Measurements from ENCODE around the gene GPR75. TPM values are rescaled to one million over a fixed set of nuclear protein-coding genes. Genes with fewer than 3 reads are reported as not detected.
"Not testable (repeated sequence)": the region's sequence is repeated elsewhere in the genome, so short reads cannot be mapped to it uniquely, and the experiment has no call there.

The GPR75 gene
- total RNA-seq, 1 donor from 2014 or later, result 1.1 TPM

DNA sequence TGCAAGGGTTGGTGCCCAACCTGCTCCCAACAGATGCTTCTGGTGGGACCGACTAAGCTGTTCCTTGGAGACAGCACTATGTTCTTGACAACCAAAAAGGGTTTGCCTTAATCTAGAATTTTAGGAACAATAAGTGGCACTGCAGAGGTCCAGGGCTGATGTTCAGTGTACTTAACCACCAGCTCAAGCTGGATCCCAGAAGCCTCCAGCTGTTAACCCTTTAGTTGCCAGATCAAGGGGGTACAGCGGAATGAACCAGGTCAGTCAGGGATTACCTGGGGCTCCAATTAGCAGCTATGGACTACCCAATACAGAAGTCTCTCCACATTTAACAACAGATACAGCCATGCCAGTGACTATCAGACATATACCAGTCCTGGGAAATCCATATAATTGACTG is 3.5 kb downstream of the GPR75 start:
- no peaks in the 10 kb centered on the region for H3K9me3 Mint-ChIP-seq (ENCODE audit: low read depth)
- H3K27ac Mint-ChIP-seq (ENCODE audit: unreplicated experiment), result no peak overlapping the region
- no peak overlapping the region for H3K4me3 Mint-ChIP-seq (ENCODE audit: unreplicated experiment)
- TF ChIP-seq, protein P1, sequence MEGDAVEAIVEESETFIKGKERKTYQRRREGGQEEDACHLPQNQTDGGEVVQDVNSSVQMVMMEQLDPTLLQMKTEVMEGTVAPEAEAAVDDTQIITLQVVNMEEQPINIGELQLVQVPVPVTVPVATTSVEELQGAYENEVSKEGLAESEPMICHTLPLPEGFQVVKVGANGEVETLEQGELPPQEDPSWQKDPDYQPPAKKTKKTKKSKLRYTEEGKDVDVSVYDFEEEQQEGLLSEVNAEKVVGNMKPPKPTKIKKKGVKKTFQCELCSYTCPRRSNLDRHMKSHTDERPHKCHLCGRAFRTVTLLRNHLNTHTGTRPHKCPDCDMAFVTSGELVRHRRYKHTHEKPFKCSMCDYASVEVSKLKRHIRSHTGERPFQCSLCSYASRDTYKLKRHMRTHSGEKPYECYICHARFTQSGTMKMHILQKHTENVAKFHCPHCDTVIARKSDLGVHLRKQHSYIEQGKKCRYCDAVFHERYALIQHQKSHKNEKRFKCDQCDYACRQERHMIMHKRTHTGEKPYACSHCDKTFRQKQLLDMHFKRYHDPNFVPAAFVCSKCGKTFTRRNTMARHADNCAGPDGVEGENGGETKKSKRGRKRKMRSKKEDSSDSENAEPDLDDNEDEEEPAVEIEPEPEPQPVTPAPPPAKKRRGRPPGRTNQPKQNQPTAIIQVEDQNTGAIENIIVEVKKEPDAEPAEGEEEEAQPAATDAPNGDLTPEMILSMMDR (IDR thresholded peaks at IDR 0.05), result no peak
- peaks cover 14% of the 10 kb centered on the region for H3K36me3 Mint-ChIP-seq (ENCODE audit: low read depth)
- H3K27me3 Mint-ChIP-seq (ENCODE audit: low read depth), result no peaks in the 10 kb centered on the region
- H3K4me1 Mint-ChIP-seq (ENCODE audit: low read depth), result no peaks in the 10 kb centered on the region
- DNase-seq (ENCODE audit: low spot score), result no peak

DNA sequence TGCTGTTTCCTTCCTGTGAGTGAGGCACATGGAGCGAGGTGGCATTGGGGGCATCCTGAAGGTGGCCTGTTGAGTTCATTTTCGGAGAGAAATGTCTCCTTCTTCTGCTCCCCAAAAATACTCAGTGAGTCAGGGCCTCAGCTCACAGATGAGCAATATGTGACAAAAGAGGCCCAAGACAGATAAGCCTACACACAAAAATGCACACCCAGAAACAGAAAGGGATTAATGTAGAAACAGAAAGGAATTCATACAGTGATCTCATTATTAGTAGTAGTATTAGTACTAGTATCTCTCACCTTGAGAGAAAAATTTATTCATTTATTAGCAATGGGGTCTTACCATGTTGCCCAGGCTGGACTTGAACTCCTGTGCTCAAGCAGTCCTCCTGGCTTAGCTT is 5.1 kb downstream of the GPR75 start:
- H3K36me3 Mint-ChIP-seq (ENCODE audit: low read depth), result peaks cover 14% of the 10 kb centered on the region
- H3K27ac Mint-ChIP-seq (ENCODE audit: unreplicated experiment), result no peak overlapping the region
- DNase-seq (ENCODE audit: low spot score), result no peak
- H3K9me3 Mint-ChIP-seq (ENCODE audit: low read depth), result no peaks in the 10 kb centered on the region
- no peak overlapping the region for H3K4me3 Mint-ChIP-seq (ENCODE audit: unreplicated experiment)
- no peaks in the 10 kb centered on the region for H3K4me1 Mint-ChIP-seq (ENCODE audit: low read depth)
- TF ChIP-seq, protein P1 (IDR thresholded peaks at IDR 0.05), result no peak
- no peaks in the 10 kb centered on the region for H3K27me3 Mint-ChIP-seq (ENCODE audit: low read depth)

DNA sequence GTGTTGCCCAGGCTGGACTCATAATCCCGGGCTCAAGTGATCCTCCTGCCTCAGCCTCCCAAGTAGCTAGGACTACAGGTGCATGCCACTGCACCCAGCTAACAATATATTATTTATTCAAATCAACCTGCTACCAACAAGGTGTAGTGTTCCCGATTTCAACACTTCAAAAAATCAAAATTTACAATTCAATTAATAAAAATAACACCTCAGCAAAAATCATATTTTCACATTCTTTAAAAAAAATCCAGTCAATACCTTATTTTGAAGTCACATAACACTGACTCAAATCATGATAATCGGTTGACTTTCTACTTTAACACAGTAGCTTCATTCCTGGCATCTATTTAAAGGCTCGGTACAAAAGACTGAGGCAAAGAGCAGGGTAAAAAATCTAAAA is 7.2 kb downstream of the GPR75 start:
- H3K27ac Mint-ChIP-seq (ENCODE audit: unreplicated experiment), result no peak overlapping the region
- no peaks in the 10 kb centered on the region for H3K4me1 Mint-ChIP-seq (ENCODE audit: low read depth)
- H3K27me3 Mint-ChIP-seq (ENCODE audit: low read depth), result no peaks in the 10 kb centered on the region
- DNase-seq (ENCODE audit: low spot score), result no peak
- peaks cover 16% of the 10 kb centered on the region for H3K36me3 Mint-ChIP-seq (ENCODE audit: low read depth)
- H3K4me3 Mint-ChIP-seq (ENCODE audit: unreplicated experiment), result no peak overlapping the region
- TF ChIP-seq, protein P1 (IDR thresholded peaks at IDR 0.05), result no peak
- no peaks in the 10 kb centered on the region for H3K9me3 Mint-ChIP-seq (ENCODE audit: low read depth)

DNA sequence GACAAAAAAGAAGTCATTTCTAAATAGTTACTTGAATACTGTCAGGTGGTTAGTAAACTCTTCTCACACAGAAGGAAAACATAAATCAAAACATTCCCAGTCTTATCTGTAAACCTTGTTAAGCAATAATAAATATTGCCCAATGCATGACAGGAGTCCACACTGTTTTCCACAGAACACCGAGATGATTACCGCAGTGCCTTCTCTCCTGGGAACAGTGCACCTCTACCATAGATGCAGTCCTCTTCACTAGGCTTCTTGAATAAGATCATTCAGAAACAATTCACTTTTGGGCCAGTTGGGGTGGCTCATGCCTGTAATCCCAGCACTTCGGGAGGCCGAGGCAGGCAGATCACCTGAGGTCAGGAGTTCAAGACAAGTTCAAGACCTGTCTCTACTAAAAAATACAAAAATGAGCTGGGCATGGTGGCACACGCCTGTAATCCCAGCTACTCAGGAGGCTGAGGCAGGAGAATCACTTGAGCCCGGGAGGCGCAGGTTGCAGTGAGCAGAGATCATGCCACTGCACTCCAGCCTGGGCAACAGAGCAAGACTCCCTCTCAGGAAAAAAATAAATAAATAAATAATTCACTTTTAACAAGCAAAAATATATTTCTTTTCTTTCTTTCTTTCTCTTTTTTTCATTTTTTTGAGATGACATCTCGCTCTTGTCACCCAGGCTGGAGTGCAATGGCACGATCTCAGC is 8.6 kb downstream of the GPR75 start:
- H3K9me3 Mint-ChIP-seq (ENCODE audit: low read depth); H3K4me1 Mint-ChIP-seq (ENCODE audit: low read depth); H3K4me3 Mint-ChIP-seq (ENCODE audit: unreplicated experiment); H3K27ac Mint-ChIP-seq (ENCODE audit: unreplicated experiment); DNase-seq (ENCODE audit: low spot score); H3K27me3 Mint-ChIP-seq (ENCODE audit: low read depth): not testable (repeated sequence)
- peaks cover 16% of the 10 kb centered on the region for H3K36me3 Mint-ChIP-seq (ENCODE audit: low read depth)

DNA sequence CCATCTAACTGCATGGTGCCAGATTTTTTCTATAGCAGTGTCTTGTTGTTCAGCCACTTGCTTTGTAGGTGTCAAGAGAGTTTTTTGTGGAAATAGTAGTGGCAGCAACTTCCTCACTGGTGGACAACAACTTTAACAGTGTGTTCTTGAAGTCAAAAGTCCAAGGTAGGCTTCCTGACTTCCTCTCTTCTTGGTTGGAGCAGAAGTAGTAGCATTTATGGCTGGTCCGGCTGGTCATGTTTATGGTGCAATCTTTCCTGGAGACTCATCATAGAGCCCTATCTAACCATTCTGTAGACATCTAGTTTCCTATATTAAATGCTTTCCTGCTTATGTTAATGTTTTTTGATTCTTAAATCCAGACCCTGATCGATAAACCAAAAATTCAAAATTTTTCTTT is 11.7 kb downstream of the GPR75 start:
- TF ChIP-seq, protein P1 (IDR thresholded peaks at IDR 0.05), result no peak
- DNase-seq (ENCODE audit: low spot score), result no peak
- Mint-ChIP-seq H3K27ac (ENCODE audit: unreplicated experiment) (no peak overlapping the region), H3K36me3 (ENCODE audit: low read depth) (peaks cover 7% of the 10 kb centered on the region), H3K9me3 (ENCODE audit: low read depth) (no peaks in the 10 kb centered on the region), H3K4me1 (ENCODE audit: low read depth) (no peaks in the 10 kb centered on the region), H3K4me3 (ENCODE audit: unreplicated experiment) (no peak overlapping the region), H3K27me3 (ENCODE audit: low read depth) (no peaks in the 10 kb centered on the region)

DNA sequence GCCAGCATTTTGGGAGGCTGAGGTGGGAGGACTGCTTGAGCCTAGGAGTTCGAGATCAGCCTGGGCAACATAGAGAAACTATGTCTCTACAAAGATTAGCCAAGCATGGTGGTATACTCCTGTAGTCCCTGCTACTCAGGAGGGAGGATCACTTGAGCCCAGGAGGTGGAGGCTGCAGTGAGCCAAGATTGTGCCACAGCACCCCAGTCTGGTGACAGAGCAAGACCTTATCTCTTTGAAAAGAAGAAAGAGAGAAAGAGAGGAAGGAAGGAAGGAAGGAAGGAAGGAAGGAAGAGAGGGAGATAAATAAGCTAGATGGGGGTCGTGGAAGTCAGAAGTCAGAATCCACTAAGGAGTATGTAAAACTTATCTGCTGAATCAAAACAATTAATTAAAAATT is 16.2 kb downstream of the GPR75 start:
- H3K4me1 Mint-ChIP-seq (ENCODE audit: low read depth), result no peaks in the 10 kb centered on the region
- H3K4me3 Mint-ChIP-seq (ENCODE audit: unreplicated experiment), result no peak overlapping the region
- DNase-seq (ENCODE audit: low spot score), result no peak
- H3K36me3 Mint-ChIP-seq (ENCODE audit: low read depth), result peaks cover 6% of the 10 kb centered on the region
- TF ChIP-seq, protein P1 (IDR thresholded peaks at IDR 0.05), result no peak
- no peaks in the 10 kb centered on the region for H3K27me3 Mint-ChIP-seq (ENCODE audit: low read depth)
- H3K9me3 Mint-ChIP-seq (ENCODE audit: low read depth), result peaks cover 5% of the 10 kb centered on the region
- H3K27ac Mint-ChIP-seq (ENCODE audit: unreplicated experiment), result no peak overlapping the region

Measured in chondrocyte (in vitro differentiated cells).